Heart right ventricle (tissue), 16 donors: Measurements from ENCODE around the gene SLIT3. TPM values are rescaled to one million over a fixed set of nuclear protein-coding genes. Genes with fewer than 3 reads are reported as not detected.

ENCODE experiments used
- ATAC-seq, 8 donors: fragments of 200-7000 bp; cut with Tn5 transposase; one replicate each; pipeline ENCODE4 v1.9.1; 2020; ENCODE audit warnings: mild to moderate bottlenecking in 8 of 8, moderate library complexity in 8 of 8, moderate number of reproducible peaks in 1 of 8
- DNase-seq, 2 donors: peaks; one replicate each; pipeline ENCODE4 v3.0.0-alpha.2; 2020
- H3K27ac ChIP-seq, 10 donors: fragments of 200-600 bp; sonication (generic) in 2 of 10; one replicate each; pipeline versions ENCODE4 v1.5.0 to v1.8.0; 2020 to 2022; ENCODE audit warnings: mild to moderate bottlenecking in 3 of 10
- H3K27me3 ChIP-seq, 7 donors: fragments of 200-600 bp; one replicate each; pipeline ENCODE4 v1.8.0; 2021 to 2022; ENCODE audit warnings: mild to moderate bottlenecking in 2 of 7
- H3K36me3 ChIP-seq, 9 donors: fragments of 200-600 bp; sonication (generic) in 1 of 9; one replicate each; pipeline versions ENCODE4 v1.5.0 to v1.8.0; 2020 to 2022; ENCODE audit warnings: mild to moderate bottlenecking in 2 of 9
- H3K4me1 ChIP-seq, 9 donors: fragments of 200-600 bp; sonication (generic) in 1 of 9; one replicate each; pipeline versions ENCODE4 v1.5.0 to v1.8.0; 2020 to 2022; ENCODE audit warnings: mild to moderate bottlenecking in 4 of 9
- H3K4me3 ChIP-seq, 10 donors: fragments of 200-600 bp; sonication (generic) in 2 of 10; one replicate each; pipeline versions ENCODE4 v1.5.0 to v1.8.0; 2020 to 2022; ENCODE audit warnings: mild to moderate bottlenecking in 7 of 10, moderate library complexity in 2 of 10
- H3K9me3 ChIP-seq, 11 donors: fragments of 200-600 bp in 10 of 11; sonication (generic) in 2 of 11; one replicate each; pipeline versions ENCODE4 v1.5.0 to v1.8.0; 2013 to 2022; ENCODE audit warnings: mild to moderate bottlenecking in 2 of 11, control low read depth in 1 of 11, moderate library complexity in 1 of 11
- WGBS, 2 donors: extraction: QIAGEN DNeasy Blood & Tissue Kit; methylation state at CpG; one replicate each; pipeline ENCODE4 v1.1.7; 2013; ENCODE audit warnings: inconsistent platforms in 1 of 2; 5-methylcytosine and 5-hydroxymethylcytosine counted together
- intact Hi-C, 10 donors: fragments of 100-400 bp; cut with DNase I; formaldehyde crosslinking; loops; one replicate each; pipeline versions ENCODE4 v1.11.1 to v1.14.2; 2022
- polyA plus RNA-seq, 2 donors: library from polyadenylated mRNA; stranded (reverse); fragments of 200-250 nt; gene quantifications; one replicate each; pipeline ENCODE4 v1.2.3, GENCODE V29; 2013
- total RNA-seq, 10 donors: library from RNA; stranded (reverse); fragmentation: NEBNext Ultra II Directional in 3 of 10; extraction: Animal tissue kit (Norgen Biotek cat#: 25700) in 3 of 10; gene quantifications; one replicate each; pipeline versions ENCODE4 v1.2.1 to v1.2.4, GENCODE V29; 2021 to 2023
- TF ChIP-seq, protein P1 (sequence below), 9 donors: fragments of 200-600 bp; sonication (generic) in 2 of 9; IDR thresholded peaks; one replicate each; pipeline versions ENCODE4 v1.5.0 to v1.8.0; 2021 to 2022; ENCODE audit warnings: antibody characterized with exemption in 9 of 9, mild to moderate bottlenecking in 5 of 9, moderate library complexity in 1 of 9
- donor health status: Arrhythmogenic right ventricular cardiomyopathy.
- donor health status: ischemic (EF 13 %, LVEDD 7.1; RV severe dilation, severe dysfunction).
- donor health status: healthy with polysubstance abuse.
- donor health status: DM: no; HTN: yes; CAD: no.
- donor health status: DM: no; HTN: no; CAD: no.
- donor health status: ischemic (EF 25% LVEDD 6.9; RV normal size, moderate dysfunction).
- donor health status: ischemic (EF 25% LVEDD 5.7; RV mildly dilated, moderate dysfunction).
- donor health status: healthy.
- donor health status: DM: yes; HTN: yes; CAD: no.
- donor health status: Ischemic cardiomyopathy.
- donor health status: ischemic (EF 35%, LVEDD 5.7; RV mildly dilated, moderate dysfunction).
- donor health status: nonischemic (EF 11% LVEDD 7.7; RV severe dilation, severe dysfunction).
- donor health status: DM: yes; HTN: yes; CAD: no.
- donor health status: PGD.
- donor health status: ischemic (EF 29% LVEDD 5.4; RV normal size, mild dysfunction).
- donor health status: nonischemic (EF 23%, LVEDD 6.1; RV moderate dilation, normal function).

Gene SLIT3
- total and polyA plus RNA-seq, 12 donors, result 2.0 to 29.2 (median 12.1) TPM

DNA sequence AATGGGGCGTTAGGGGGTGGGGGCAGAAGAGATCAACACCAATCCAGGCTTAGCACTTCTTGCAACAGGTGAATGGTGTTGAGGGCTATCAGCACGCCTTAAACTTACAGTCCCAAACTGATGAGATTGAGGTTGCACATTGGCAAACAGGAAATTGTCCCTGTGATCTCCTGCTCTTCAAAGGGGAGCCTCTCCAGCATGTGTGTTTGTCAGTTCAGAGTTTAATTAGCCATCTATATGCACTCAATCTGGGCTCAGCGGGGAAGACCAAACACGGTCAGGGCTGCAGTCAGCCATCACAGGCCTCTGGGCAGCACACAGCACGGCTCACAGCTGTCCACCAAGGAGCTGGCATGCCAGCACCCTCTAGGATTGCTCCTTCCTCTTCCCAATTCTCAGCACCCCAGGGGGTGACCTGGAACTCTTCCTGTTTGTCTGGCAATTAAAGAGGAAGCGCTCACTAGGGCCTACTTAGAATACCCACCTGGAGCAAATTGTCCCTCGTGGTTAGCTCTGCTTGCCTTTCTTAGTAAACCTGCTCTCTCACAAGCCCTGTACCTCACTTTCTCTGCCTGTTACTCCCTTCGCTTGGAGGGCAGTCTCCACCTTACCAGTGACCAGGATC lies 217.4 kb downstream of the SLIT3 start:
- no peak for ATAC-seq
- Histone ChIP-seq H3K4me3 (no peak overlapping the region), H3K36me3 (no peaks in the 10 kb centered on the region), H3K27ac (no peak overlapping the region), H3K4me1 (no peaks in the 10 kb centered on the region), H3K27me3 (no peaks in the 10 kb centered on the region), H3K9me3 (no peaks in the 10 kb centered on the region)
- intact Hi-C loops, result no loop called here
- WGBS, 2 donors, result 86 to 87% methylated on average over 8 of the region's 8 CpGs
- no peak for DNase-seq
- TF ChIP-seq, protein P1, sequence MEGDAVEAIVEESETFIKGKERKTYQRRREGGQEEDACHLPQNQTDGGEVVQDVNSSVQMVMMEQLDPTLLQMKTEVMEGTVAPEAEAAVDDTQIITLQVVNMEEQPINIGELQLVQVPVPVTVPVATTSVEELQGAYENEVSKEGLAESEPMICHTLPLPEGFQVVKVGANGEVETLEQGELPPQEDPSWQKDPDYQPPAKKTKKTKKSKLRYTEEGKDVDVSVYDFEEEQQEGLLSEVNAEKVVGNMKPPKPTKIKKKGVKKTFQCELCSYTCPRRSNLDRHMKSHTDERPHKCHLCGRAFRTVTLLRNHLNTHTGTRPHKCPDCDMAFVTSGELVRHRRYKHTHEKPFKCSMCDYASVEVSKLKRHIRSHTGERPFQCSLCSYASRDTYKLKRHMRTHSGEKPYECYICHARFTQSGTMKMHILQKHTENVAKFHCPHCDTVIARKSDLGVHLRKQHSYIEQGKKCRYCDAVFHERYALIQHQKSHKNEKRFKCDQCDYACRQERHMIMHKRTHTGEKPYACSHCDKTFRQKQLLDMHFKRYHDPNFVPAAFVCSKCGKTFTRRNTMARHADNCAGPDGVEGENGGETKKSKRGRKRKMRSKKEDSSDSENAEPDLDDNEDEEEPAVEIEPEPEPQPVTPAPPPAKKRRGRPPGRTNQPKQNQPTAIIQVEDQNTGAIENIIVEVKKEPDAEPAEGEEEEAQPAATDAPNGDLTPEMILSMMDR (IDR thresholded peaks at IDR 0.05), result no peak

DNA sequence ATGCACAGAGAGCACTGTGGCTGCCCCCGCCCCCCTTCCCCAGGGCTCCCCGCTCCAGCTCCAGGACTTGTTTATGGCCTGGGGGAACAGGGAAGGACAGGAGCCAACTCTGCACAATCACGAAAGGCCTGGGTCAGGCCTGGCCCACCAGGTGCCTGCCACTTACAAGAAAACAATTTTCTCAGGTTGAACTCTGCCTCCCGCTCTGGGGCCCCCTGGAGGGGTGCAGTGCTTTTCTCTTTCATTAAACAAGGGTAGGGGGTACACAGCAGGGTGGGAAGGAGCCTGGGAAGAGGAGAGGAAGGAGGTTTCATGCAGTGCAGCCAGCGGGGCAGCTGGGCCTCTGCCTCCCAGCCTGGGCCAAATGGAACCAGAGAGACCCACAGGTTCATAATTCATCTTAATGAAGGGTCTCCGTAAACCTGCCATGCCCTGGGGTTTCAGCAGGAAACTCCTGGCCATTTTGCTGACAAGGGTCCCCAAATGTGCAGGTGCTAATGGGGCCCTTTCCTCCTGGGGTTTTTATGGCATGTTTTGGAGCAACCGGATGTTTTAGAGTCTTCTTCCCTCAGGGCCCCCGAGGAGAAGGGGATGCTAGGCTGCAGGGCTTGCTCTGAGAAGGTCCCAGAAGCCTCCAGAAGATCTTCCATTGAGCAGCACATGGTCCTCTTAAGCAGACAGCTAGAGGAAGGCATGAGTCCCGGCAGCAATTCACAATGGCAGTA lies 219.8 kb downstream of the SLIT3 start:
- 88 to 90% methylated on average over 9 of the region's 9 CpGs for WGBS, 2 donors
- no peak for ATAC-seq
- TF ChIP-seq, protein P1 (IDR thresholded peaks at IDR 0.05), result no peak
- Histone ChIP-seq H3K9me3 (no peaks in the 10 kb centered on the region), H3K36me3 (no peaks in the 10 kb centered on the region), H3K4me3 (no peak overlapping the region), H3K27me3 (no peaks in the 10 kb centered on the region), H3K27ac (no peak overlapping the region), H3K4me1 (no peaks in the 10 kb centered on the region)
- no peak for DNase-seq
- intact Hi-C loops, result no loop called here

DNA sequence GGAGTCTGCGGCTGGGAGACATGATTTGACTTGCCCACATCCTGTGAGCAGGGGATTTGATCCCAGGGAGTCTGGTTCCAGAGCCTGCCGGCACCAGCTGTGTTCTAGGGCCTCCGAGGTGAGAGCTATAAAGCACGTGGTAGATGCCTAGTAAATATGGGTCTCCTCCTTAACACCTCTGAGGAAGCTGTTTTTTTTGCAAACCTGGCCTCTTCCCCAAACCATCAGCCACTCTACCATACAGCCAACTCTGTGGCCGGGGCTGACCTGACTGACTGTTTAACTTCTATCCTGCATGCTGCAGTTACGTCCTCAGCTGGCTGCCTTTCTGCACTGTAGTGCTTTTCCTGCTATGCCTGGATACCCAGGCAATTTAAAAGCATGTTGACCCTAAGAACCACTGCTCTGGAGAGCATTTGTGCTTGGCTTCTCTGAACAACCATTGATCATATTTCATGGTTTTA lies 220.5 kb downstream of the SLIT3 start:
- intact Hi-C loops, result no loop called here
- H3K27ac ChIP-seq, result no peak overlapping the region
- no peaks in the 10 kb centered on the region for H3K9me3 ChIP-seq
- H3K27me3 ChIP-seq, result no peaks in the 10 kb centered on the region
- 88 to 93% methylated on average over 6 of the region's 6 CpGs for WGBS, 2 donors
- no peak for ATAC-seq
- H3K36me3 ChIP-seq, result no peaks in the 10 kb centered on the region
- no peak for DNase-seq
- TF ChIP-seq, protein P1 (IDR thresholded peaks at IDR 0.05), result no peak
- no peak overlapping the region for H3K4me3 ChIP-seq
- H3K4me1 ChIP-seq, result no peaks in the 10 kb centered on the region

DNA sequence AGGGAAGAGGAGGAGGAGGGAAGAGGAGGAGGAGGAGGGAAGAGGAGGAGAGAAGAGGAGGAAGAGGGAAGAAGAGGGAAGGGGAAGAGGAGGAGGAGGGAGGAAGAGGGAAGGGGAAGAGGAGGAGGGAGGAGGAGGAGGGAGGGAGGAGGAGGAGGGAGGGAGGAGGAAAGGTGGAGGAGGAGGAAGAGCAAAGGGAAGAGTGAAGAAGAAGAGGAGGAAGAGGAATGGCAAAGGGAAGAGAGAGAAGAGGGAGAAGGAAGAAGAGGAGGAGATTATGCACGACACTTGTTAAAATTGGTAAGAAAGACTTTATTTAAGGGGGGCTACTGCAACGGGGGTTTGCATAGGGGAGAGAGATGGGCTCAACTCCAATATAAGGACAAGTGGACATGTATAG lies 221.2 kb downstream of the SLIT3 start:
- no peak for ATAC-seq
- H3K4me3 ChIP-seq, result no peak overlapping the region
- no peaks in the 10 kb centered on the region for H3K4me1 ChIP-seq
- no peaks in the 10 kb centered on the region for H3K9me3 ChIP-seq
- no peaks in the 10 kb centered on the region for H3K27me3 ChIP-seq
- intact Hi-C loops, result no loop called here
- no peak for DNase-seq
- H3K27ac ChIP-seq, result no peak overlapping the region
- TF ChIP-seq, protein P1 (IDR thresholded peaks at IDR 0.05), result no peak
- no peaks in the 10 kb centered on the region for H3K36me3 ChIP-seq
- WGBS, 2 donors, result 89 to 91% methylated on average over 2 of the region's 2 CpGs
